Calu3 (cell line): ENCODE results near the gene RNF113B. TPM values are rescaled to one million over a fixed set of nuclear protein-coding genes. Genes with fewer than 3 reads are reported as not detected.

Experiments
- BruUV-seq: library from RNA; stranded (reverse); fragments of 400-500 nt; replicated peaks from 2 replicates; lab custom pipeline; 2021; lab: Mats Ljungman, UMichigan
- CTCF ChIA-PET: fragments of 300-600 bp; sonication (Branson Sonifier 250); formaldehyde crosslinking; loops from one replicate; lab custom pipeline; 2022; ENCODE audit warnings: antibody characterized with exemption; lab: Charles Lee
- DNase-seq: peaks from one replicate; pipeline ENCODE4 v3.0.0; 2022
- H3K27ac Mint-ChIP-seq: one replicate; pipeline ENCODE4 v1.8.0; 2022; ENCODE audit warnings: mixed read lengths; ENCODE audit not compliant: unreplicated experiment
- H3K27me3 Mint-ChIP-seq: one replicate; pipeline ENCODE4 v1.8.0; 2022; ENCODE audit warnings: mixed read lengths; ENCODE audit not compliant: unreplicated experiment
- H3K36me3 Mint-ChIP-seq: one replicate; pipeline ENCODE4 v1.8.0; 2022; ENCODE audit warnings: mild to moderate bottlenecking, moderate library complexity, mixed read lengths; ENCODE audit not compliant: insufficient read depth, unreplicated experiment
- H3K4me1 Mint-ChIP-seq: one replicate; pipeline ENCODE4 v1.8.0; 2022; ENCODE audit warnings: mild to moderate bottlenecking, low read depth, mixed read lengths; ENCODE audit not compliant: unreplicated experiment
- H3K4me3 Mint-ChIP-seq: one replicate; pipeline ENCODE4 v1.8.0; 2022; ENCODE audit warnings: mild to moderate bottlenecking, low read depth, moderate library complexity, mixed read lengths; ENCODE audit not compliant: unreplicated experiment
- H3K9me3 Mint-ChIP-seq: one replicate; pipeline ENCODE4 v1.8.0; 2022; ENCODE audit warnings: low read depth, mixed read lengths; ENCODE audit not compliant: unreplicated experiment
- CTCF ChIP-seq: fragments of 200-600 bp; IDR thresholded peaks from one replicate; pipeline ENCODE4 v1.8.0; 2022; ENCODE audit warnings: antibody characterized with exemption; ENCODE audit not compliant: unreplicated experiment
- intact Hi-C: fragments of 100-400 bp; cut with micrococcal nuclease; formaldehyde crosslinking; loops from one replicate; pipeline ENCODE4 v1.10.0; 2022; ENCODE audit not compliant: unreplicated experiment
- total RNA-seq: library from RNA; stranded (reverse); gene quantifications from 2 replicates; pipeline ENCODE4 v1.2.3, GENCODE V29; 2022

RNF113B gene
- total RNA-seq, 1 experiment from 2014 or later: not detected

DNA sequence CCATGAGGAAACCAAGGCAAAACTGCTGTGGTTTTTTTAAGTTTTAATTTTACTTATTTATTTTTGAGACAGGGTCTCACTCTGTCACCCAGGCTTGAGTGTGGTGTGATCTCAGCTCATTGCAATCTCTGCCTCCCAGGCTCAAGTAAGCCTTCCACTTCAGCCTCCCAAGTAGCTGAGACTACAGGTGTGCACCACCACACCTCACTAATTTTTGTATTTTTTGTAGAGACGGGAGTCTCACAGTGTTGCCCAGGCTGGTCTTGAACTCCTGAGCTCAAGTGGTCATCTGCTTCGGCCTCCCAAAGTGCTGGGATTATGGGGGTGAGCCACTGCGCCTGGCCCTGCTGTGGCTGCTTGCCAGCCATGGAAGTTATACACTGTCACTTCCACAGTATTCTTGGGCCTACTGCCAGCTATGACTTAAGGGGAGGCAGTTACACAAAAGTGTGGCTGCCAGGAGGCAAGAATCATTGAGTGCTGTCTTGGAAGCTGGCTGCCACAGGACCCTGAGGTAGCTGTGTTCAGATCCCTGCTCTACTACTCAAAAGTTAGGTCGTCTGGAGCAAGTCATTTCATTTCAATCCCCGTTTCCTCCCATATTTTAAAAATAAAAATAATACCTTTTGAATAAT lies 21.5 kb downstream of the RNF113B start:
- no peak for DNase-seq
- CTCF ChIA-PET: interaction anchor here (0.6 kb wide), 1 partner anchor 823 kb away, joined by 3 read pairs; no protein-coding TSS in a partner anchor
- H3K9me3 Mint-ChIP-seq: no peaks in the 10 kb centered on the region
- intact Hi-C loops: loop anchor here (2.0 kb wide), 1 partner anchor 19 kb away; no protein-coding TSS in a partner anchor
- no peak overlapping the region for H3K4me3 Mint-ChIP-seq
- BruUV-seq: no TSS peak
- no peak for TF ChIP-seq CTCF
- H3K4me1 Mint-ChIP-seq: peaks cover 7% of the 10 kb centered on the region
- H3K27me3 Mint-ChIP-seq: no peaks in the 10 kb centered on the region
- H3K36me3 Mint-ChIP-seq: no peaks in the 10 kb centered on the region
- no peak overlapping the region for H3K27ac Mint-ChIP-seq

DNA sequence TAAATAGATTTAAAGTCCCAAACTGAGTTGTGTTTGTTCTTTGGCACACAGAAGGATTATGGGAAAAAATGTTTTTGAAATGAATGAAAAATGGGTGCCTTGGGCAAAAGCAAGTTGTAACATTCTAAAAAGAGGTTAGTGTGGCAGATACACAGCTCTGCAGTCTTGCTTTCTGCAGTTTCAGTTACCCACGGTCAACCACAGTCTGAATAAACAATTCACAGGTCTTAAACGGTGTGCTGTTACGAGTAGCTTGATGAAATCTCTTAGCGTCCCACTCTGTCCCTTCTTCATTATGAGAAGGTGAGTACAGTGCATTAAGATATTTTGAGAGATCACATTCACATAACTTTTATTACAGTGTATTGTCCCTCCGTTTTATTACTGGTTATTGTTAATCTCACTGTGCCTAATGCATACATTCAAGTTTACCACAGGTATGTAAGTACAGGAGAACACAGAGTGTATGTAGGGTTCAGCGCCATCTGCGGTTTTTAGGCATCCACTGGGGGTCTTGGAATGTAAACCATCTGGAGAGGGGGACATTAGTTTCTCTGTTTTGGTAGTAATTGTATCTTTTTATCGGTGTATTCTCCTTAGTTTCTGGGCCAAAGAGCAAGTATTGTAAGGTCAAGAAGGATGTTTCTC lies 26.1 kb downstream of the RNF113B start:
- no peak overlapping the region for H3K4me3 Mint-ChIP-seq
- no peaks in the 10 kb centered on the region for H3K36me3 Mint-ChIP-seq
- DNase-seq: no peak
- H3K9me3 Mint-ChIP-seq: no peaks in the 10 kb centered on the region
- H3K4me1 Mint-ChIP-seq: no peaks in the 10 kb centered on the region
- no peaks in the 10 kb centered on the region for H3K27me3 Mint-ChIP-seq
- CTCF ChIA-PET: no interaction called here
- intact Hi-C loops: no loop called here
- TF ChIP-seq CTCF: no peak
- no TSS peak for BruUV-seq
- no peak overlapping the region for H3K27ac Mint-ChIP-seq

GRCh38 chr13:98147521-98147920 lies 29.5 kb downstream of the RNF113B start:
- Mint-ChIP-seq H3K4me1 (no peaks in the 10 kb centered on the region), H3K9me3 (no peaks in the 10 kb centered on the region), H3K27ac (no peak overlapping the region), H3K27me3 (no peaks in the 10 kb centered on the region), H3K36me3 (peaks cover 13% of the 10 kb centered on the region), H3K4me3 (no peak overlapping the region)
- no peak for TF ChIP-seq CTCF
- intact Hi-C loops: loop anchor here (10.0 kb wide), 1 partner anchor 147 kb away; no protein-coding TSS in a partner anchor
- no peak for DNase-seq
- CTCF ChIA-PET: no interaction called here
- no TSS peak for BruUV-seq

DNA sequence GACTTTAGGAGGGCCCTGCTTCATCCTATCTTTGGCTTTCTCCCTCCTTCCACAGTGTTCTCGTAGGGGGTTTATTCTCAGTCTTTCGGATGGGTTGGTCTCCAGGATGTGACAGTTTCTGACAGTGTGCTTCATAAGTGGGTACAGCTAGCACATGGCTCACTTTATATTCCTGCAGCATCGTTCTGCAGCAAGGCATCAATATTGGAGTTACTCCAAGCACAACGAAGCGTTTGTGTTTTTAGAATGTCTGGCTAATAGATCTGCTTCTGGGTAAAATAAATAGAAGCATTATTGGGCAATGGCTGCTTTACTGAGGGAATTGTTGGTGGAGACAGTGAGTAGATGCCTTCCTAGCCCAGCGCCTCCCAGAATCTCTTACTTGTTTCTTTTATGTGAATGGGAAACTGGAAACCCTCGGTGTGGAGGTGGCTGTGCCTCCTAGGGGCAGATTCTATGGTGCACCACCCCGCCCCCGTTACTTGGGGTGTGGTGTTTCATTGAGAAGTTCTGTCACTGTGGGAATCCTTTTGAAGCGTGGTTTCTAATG lies 32.2 kb downstream of the RNF113B start:
- intact Hi-C loops: loop anchor here (10.0 kb wide), 1 partner anchor 150 kb away; no protein-coding TSS in a partner anchor
- DNase-seq: peak; percentile 29
- Mint-ChIP-seq H3K9me3 (no peaks in the 10 kb centered on the region), H3K27ac (no peak overlapping the region), H3K4me1 (no peaks in the 10 kb centered on the region), H3K36me3 (peaks cover 14% of the 10 kb centered on the region), H3K4me3 (peak overlapping the region; percentile 78), H3K27me3 (no peaks in the 10 kb centered on the region)
- CTCF ChIA-PET: interaction anchor here (0.7 kb wide), 1 partner anchor 60 kb away, joined by 6 read pairs; no protein-coding TSS in a partner anchor
- no TSS peak for BruUV-seq
- TF ChIP-seq CTCF: no peak
